Cerebellar nuclear complex (tissue), 1 donor: Measurements from ENCODE around the gene ACTG1.

ENCODE experiments used
- DNase-seq, 2 experiments: peaks; one replicate each; lab custom pipeline; 2025; lab: John Stamatoyannopoulos, UW

Gene ACTG1

GRCh38 chr17:81481815-81482505, 30.6 kb downstream of the ACTG1 start:
- no peak for DNase-seq

- peak in 1 of 2 experiments; percentile 19 for DNase-seq
Observed at GRCh38 chr17:81481073-81481799, 31.4 kb downstream of the ACTG1 start.

- no peak for DNase-seq
Observed at GRCh38 chr17:81480140-81481072, 32.2 kb downstream of the ACTG1 start.

- no peak for DNase-seq
Observed at GRCh38 chr17:81479175-81480071, 33.2 kb downstream of the ACTG1 start.

- no peak for DNase-seq
Observed at GRCh38 chr17:81478119-81478518, 34.5 kb downstream of the ACTG1 start.

- no peak for DNase-seq
Observed at GRCh38 chr17:81477173-81477572, 35.4 kb downstream of the ACTG1 start.

- DNase-seq: no peak
Observed at GRCh38 chr17:81476635-81477034, 36.0 kb downstream of the ACTG1 start.

GRCh38 chr17:81476097-81476496, 36.5 kb downstream of the ACTG1 start:
- DNase-seq: no peak

GRCh38 chr17:81474958-81475357, 37.6 kb downstream of the ACTG1 start:
- no peak for DNase-seq

GRCh38 chr17:81473019-81473418, 39.6 kb downstream of the ACTG1 start:
- no peak for DNase-seq

- DNase-seq: peak; percentile 30 to 50
Observed at GRCh38 chr17:81471818-81472456, 40.7 kb downstream of the ACTG1 start.

- DNase-seq: no peak
Observed at GRCh38 chr17:81470944-81471817, 41.4 kb downstream of the ACTG1 start.

- no peak for DNase-seq
Observed at GRCh38 chr17:81470270-81470943, 42.2 kb downstream of the ACTG1 start.

GRCh38 chr17:81469266-81469665, 43.3 kb downstream of the ACTG1 start:
- DNase-seq: no peak

GRCh38 chr17:81468770-81469121, 43.9 kb downstream of the ACTG1 start:
- DNase-seq: no peak

GRCh38 chr17:81468111-81468769, 44.4 kb downstream of the ACTG1 start:
- no peak for DNase-seq

GRCh38 chr17:81466564-81467472, 45.8 kb downstream of the ACTG1 start:
- DNase-seq: no peak

GRCh38 chr17:81465910-81466309, 46.7 kb downstream of the ACTG1 start:
- no peak for DNase-seq
